COLO668 (cell line): ENCODE data around the gene PDZD2.
A peak's percentile ranks its signal among the peaks of the same experiment; 100 is the strongest.
"Not testable (repeated sequence)": the region's sequence is repeated elsewhere in the genome, so short reads cannot be mapped to it uniquely, and the experiment has no call there.

Source experiments
- DNase-seq: peaks from one replicate; lab custom pipeline; 2025; ENCODE audit not compliant: unreplicated experiment; lab: John Stamatoyannopoulos, UW

The PDZD2 gene

GRCh38 chr5:32059761-32060530 is 421.0 kb downstream of the PDZD2 start:
- no peak for DNase-seq

GRCh38 chr5:32061236-32061635 is 422.3 kb downstream of the PDZD2 start:
- no peak for DNase-seq

- no peak for DNase-seq
Measured at GRCh38 chr5:32066448-32066847, 427.5 kb downstream of the PDZD2 start.

- no peak for DNase-seq
Measured at GRCh38 chr5:32067774-32068470, 429.0 kb downstream of the PDZD2 start.

- DNase-seq, result no peak
Measured at GRCh38 chr5:32068561-32068960, 429.6 kb downstream of the PDZD2 start.

- no peak for DNase-seq
Measured at GRCh38 chr5:32069396-32069795, 430.5 kb downstream of the PDZD2 start.

GRCh38 chr5:32071351-32071944 is 432.5 kb downstream of the PDZD2 start:
- DNase-seq, result no peak

GRCh38 chr5:32072054-32072453 is 433.1 kb downstream of the PDZD2 start:
- no peak for DNase-seq

- no peak for DNase-seq
Measured at GRCh38 chr5:32074401-32074800, 435.5 kb downstream of the PDZD2 start.

GRCh38 chr5:32076699-32077695 is 438.1 kb downstream of the PDZD2 start:
- DNase-seq, result peak; percentile 29

- not testable (repeated sequence) for DNase-seq
Measured at GRCh38 chr5:32078855-32079254, 439.9 kb downstream of the PDZD2 start.

- DNase-seq, result not testable (repeated sequence)
Measured at GRCh38 chr5:32080565-32080964, 441.6 kb downstream of the PDZD2 start.

GRCh38 chr5:32082701-32083100 is 443.8 kb downstream of the PDZD2 start:
- DNase-seq, result no peak

- DNase-seq, result no peak
Measured at GRCh38 chr5:32083981-32084430, 445.1 kb downstream of the PDZD2 start.

- no peak for DNase-seq
Measured at GRCh38 chr5:32087086-32088082, 448.5 kb downstream of the PDZD2 start.

- DNase-seq, result no peak
Measured at GRCh38 chr5:32088214-32088613, 449.3 kb downstream of the PDZD2 start.

GRCh38 chr5:32089146-32090000 is 450.4 kb downstream of the PDZD2 start:
- no peak for DNase-seq

- DNase-seq, result no peak
Measured at GRCh38 chr5:32090026-32090754, 451.3 kb downstream of the PDZD2 start.
